Liver (tissue), 9 donors: ENCODE results near the gene ZCWPW1. TPM values are rescaled to one million over a fixed set of nuclear protein-coding genes. Genes with fewer than 3 reads are reported as not detected.

ENCODE experiments used
- DNase-seq: peaks from one replicate; pipeline ENCODE4 v3.0.0-alpha.2; 2017; ENCODE audit warnings: low spot score
- H3K27ac ChIP-seq, 2 donors: one replicate each; pipeline ENCODE4 v1.7.0; 2013; ENCODE audit warnings: inconsistent platforms in 2 of 2, low read length in 2 of 2, control low read depth in 1 of 2, low read depth in 1 of 2, mild to moderate bottlenecking in 1 of 2
- H3K27me3 ChIP-seq, 4 donors: one replicate each; pipeline versions ENCODE4 v1.6.1 to v1.7.0; 2013; ENCODE audit warnings: low read length in 3 of 4, inconsistent platforms in 1 of 4, mild to moderate bottlenecking in 1 of 4, moderate library complexity in 1 of 4; ENCODE audit not compliant: control insufficient read depth in 4 of 4, insufficient read depth in 4 of 4
- H3K36me3 ChIP-seq, 4 donors: one replicate each; pipeline versions ENCODE4 v1.6.1 to v1.7.0; 2013; ENCODE audit warnings: low read length in 3 of 4, mild to moderate bottlenecking in 3 of 4, low read depth in 1 of 4, moderate library complexity in 1 of 4; ENCODE audit not compliant: control insufficient read depth in 4 of 4, insufficient read depth in 3 of 4
- H3K4me1 ChIP-seq, 4 donors: one replicate each; pipeline versions ENCODE4 v1.6.1 to v1.7.0; 2013; ENCODE audit warnings: low read length in 3 of 4, mild to moderate bottlenecking in 3 of 4, moderate library complexity in 1 of 4; ENCODE audit not compliant: control insufficient read depth in 4 of 4, insufficient read depth in 4 of 4
- H3K4me3 ChIP-seq, 3 donors: one replicate each; pipeline versions ENCODE4 v1.6.1 to v1.7.0; 2013; ENCODE audit warnings: low read length in 3 of 3, control low read depth in 1 of 3, low read depth in 1 of 3, mild to moderate bottlenecking in 1 of 3
- H3K9ac ChIP-seq, 2 donors: one replicate each; pipeline ENCODE4 v1.7.0; 2013; ENCODE audit warnings: low read length in 2 of 2, mild to moderate bottlenecking in 2 of 2, moderate library complexity in 2 of 2, control low read depth in 1 of 2, low read depth in 1 of 2
- H3K9me3 ChIP-seq, 4 donors: one replicate each; pipeline versions ENCODE4 v1.6.1 to v1.7.0; 2013; ENCODE audit warnings: low read length in 3 of 4; ENCODE audit not compliant: control insufficient read depth in 4 of 4
- EGR1 ChIP-seq, 2 donors: IDR thresholded peaks; 2 replicates each; pipeline ENCODE4 v1.6.1; 2016 to 2018; ENCODE audit warnings: antibody characterized with exemption in 2 of 2, low read depth in 2 of 2
- FOXA1 ChIP-seq: IDR thresholded peaks from 2 replicates; pipeline ENCODE4 v1.6.1; 2016; ENCODE audit warnings: antibody characterized with exemption
- FOXA2 ChIP-seq: IDR thresholded peaks from 2 replicates; pipeline ENCODE4 v1.6.1; 2016; ENCODE audit warnings: antibody characterized with exemption
- GABPA ChIP-seq, 2 donors: IDR thresholded peaks in 1 of 2; conservative IDR thresholded peaks in 1 of 2; 2 replicates each; pipeline ENCODE4 v1.6.1; 2016; ENCODE audit warnings: antibody characterized with exemption in 2 of 2, mild to moderate bottlenecking in 1 of 2, moderate library complexity in 1 of 2
- HNF4A ChIP-seq, 2 donors: conservative IDR thresholded peaks; 2 replicates each; pipeline ENCODE4 v1.6.1; 2016; ENCODE audit warnings: antibody characterized with exemption in 2 of 2, mild to moderate bottlenecking in 2 of 2
- HNF4G ChIP-seq: IDR thresholded peaks from 2 replicates; pipeline ENCODE4 v1.6.1; 2016; ENCODE audit warnings: antibody characterized with exemption
- JUND ChIP-seq, 2 donors: IDR thresholded peaks; 2 replicates each; pipeline ENCODE4 v1.6.1; 2016; ENCODE audit warnings: antibody characterized with exemption in 2 of 2
- MAX ChIP-seq: IDR thresholded peaks from 2 replicates; pipeline ENCODE4 v1.6.1; 2016; ENCODE audit warnings: antibody characterized with exemption
- NR2F2 ChIP-seq: IDR thresholded peaks from 2 replicates; pipeline ENCODE4 v1.6.1; 2016; ENCODE audit warnings: antibody characterized with exemption
- RAD21 ChIP-seq, 2 donors: IDR thresholded peaks; 2 replicates each; pipeline ENCODE4 v1.6.1; 2016; ENCODE audit warnings: antibody characterized with exemption in 2 of 2, mild to moderate bottlenecking in 2 of 2
- REST ChIP-seq: IDR thresholded peaks from 2 replicates; pipeline ENCODE4 v1.6.1; 2016; ENCODE audit warnings: antibody characterized with exemption, mild to moderate bottlenecking
- RXRA ChIP-seq, 2 donors: IDR thresholded peaks; 2 replicates each; pipeline ENCODE4 v1.6.1; 2017 to 2018; ENCODE audit warnings: antibody characterized with exemption in 2 of 2, mild to moderate bottlenecking in 1 of 2
- SP1 ChIP-seq: IDR thresholded peaks from 2 replicates; pipeline ENCODE4 v1.6.1; 2018; ENCODE audit warnings: antibody characterized with exemption, mild to moderate bottlenecking
- TAF1 ChIP-seq: conservative IDR thresholded peaks from 2 replicates; pipeline ENCODE4 v1.6.1; 2016; ENCODE audit warnings: antibody characterized with exemption, mild to moderate bottlenecking
- YY1 ChIP-seq: IDR thresholded peaks from 2 replicates; pipeline ENCODE4 v1.6.1; 2016; ENCODE audit warnings: antibody characterized with exemption, mild to moderate bottlenecking
- ZBTB33 ChIP-seq: IDR thresholded peaks from 2 replicates; pipeline ENCODE4 v1.6.1; 2016; ENCODE audit warnings: antibody characterized with exemption
- WGBS: extraction: QIAGEN DNeasy Blood & Tissue Kit; methylation state at CpG from one replicate; pipeline ENCODE4 v1.1.7; 2013; 5-methylcytosine and 5-hydroxymethylcytosine counted together
- polyA plus RNA-seq, 2 donors: library from polyadenylated mRNA; stranded (reverse) in 1 of 2; unstranded in 1 of 2; fragments of 200-250 nt in 1 of 2; fragments of >200 nt in 1 of 2; fragmentation: Nextera tagmentation in 1 of 2; extraction: Ambion mirVana in 1 of 2; gene quantifications; one replicate each; pipeline versions ENCODE4 v1.2.1 to v1.2.3, GENCODE V29; 2013 to 2015
- total RNA-seq, 2 donors: library from RNA; depleted of rRNA; stranded (reverse); fragments of >200 nt; gene quantifications; one replicate each; pipeline ENCODE4 v1.2.3, GENCODE V29; 2014
- TF ChIP-seq, protein P1 (sequence below): fragments of 150-350 bp; IDR thresholded peaks from 2 replicates; pipeline ENCODE4 v1.5.1; 2017; ENCODE audit warnings: improper control_type of control experiment, low read depth, low read length; ENCODE audit not compliant: missing input control
- TF ChIP-seq, protein P2 (sequence below): IDR thresholded peaks from 2 replicates; pipeline ENCODE4 v1.6.1; 2016; ENCODE audit warnings: antibody characterized with exemption
- donor health status: healthy.
- donor health status: healthy.
- donor health status: healthy.
- donor health status: healthy.
- donor health status: healthy.

The ZCWPW1 gene
- total and polyA plus RNA-seq, 4 donors: 1.4 to 3.3 (median 2.8) TPM

- 76% methylated on average over 2 of the region's 2 CpGs for WGBS
- Histone ChIP-seq H3K4me3 (no peak overlapping the region), H3K9ac (no peak overlapping the region), H3K9me3 (no peaks in the 10 kb centered on the region), H3K36me3 (peaks cover 0 to 7% (median 0%) of the 10 kb centered on the region in 4 donors), H3K4me1 (no peaks in the 10 kb centered on the region), H3K27me3 (no peaks in the 10 kb centered on the region), H3K27ac (no peak overlapping the region)
- DNase-seq: no peak
- TF ChIP-seq RXRA (IDR thresholded peaks at IDR 0.05) (no peak), HNF4A (conservative IDR thresholded peaks at IDR 0.05) (no peak), SP1 (no peak), JUND (IDR thresholded peaks at IDR 0.05) (no peak), RAD21 (IDR thresholded peaks at IDR 0.05) (no peak), FOXA2 (no peak), HNF4G (no peak), YY1 (no peak), EGR1 (IDR thresholded peaks at IDR 0.05; ENCODE audit: low read depth in 2 of 2) (no peak), MAX (no peak), TAF1 (no peak), REST (no peak)
- TF ChIP-seq, protein P1, sequence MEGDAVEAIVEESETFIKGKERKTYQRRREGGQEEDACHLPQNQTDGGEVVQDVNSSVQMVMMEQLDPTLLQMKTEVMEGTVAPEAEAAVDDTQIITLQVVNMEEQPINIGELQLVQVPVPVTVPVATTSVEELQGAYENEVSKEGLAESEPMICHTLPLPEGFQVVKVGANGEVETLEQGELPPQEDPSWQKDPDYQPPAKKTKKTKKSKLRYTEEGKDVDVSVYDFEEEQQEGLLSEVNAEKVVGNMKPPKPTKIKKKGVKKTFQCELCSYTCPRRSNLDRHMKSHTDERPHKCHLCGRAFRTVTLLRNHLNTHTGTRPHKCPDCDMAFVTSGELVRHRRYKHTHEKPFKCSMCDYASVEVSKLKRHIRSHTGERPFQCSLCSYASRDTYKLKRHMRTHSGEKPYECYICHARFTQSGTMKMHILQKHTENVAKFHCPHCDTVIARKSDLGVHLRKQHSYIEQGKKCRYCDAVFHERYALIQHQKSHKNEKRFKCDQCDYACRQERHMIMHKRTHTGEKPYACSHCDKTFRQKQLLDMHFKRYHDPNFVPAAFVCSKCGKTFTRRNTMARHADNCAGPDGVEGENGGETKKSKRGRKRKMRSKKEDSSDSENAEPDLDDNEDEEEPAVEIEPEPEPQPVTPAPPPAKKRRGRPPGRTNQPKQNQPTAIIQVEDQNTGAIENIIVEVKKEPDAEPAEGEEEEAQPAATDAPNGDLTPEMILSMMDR: no peak
- TF ChIP-seq, protein P2, sequence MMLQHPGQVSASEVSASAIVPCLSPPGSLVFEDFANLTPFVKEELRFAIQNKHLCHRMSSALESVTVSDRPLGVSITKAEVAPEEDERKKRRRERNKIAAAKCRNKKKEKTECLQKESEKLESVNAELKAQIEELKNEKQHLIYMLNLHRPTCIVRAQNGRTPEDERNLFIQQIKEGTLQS: no peak
These were observed 30.3 kb downstream of the ZCWPW1 start for GRCh38 chr7:100398239-100398638.

- peaks cover 0 to 7% (median 0%) of the 10 kb centered on the region in 4 donors for H3K36me3 ChIP-seq
- H3K4me1 ChIP-seq: no peaks in the 10 kb centered on the region
- DNase-seq: no peak
- no peak for TF ChIP-seq SP1
- TF ChIP-seq YY1: no peak
- TF ChIP-seq ZBTB33: no peak
- no peak for TF ChIP-seq NR2F2
- TF ChIP-seq FOXA1: no peak
- TF ChIP-seq HNF4G: no peak
- no peak for TF ChIP-seq GABPA (IDR thresholded peaks at IDR 0.05 in 1 of 2, conservative IDR thresholded peaks at IDR 0.05 in 1 of 2)
- TF ChIP-seq RAD21 (IDR thresholded peaks at IDR 0.05): no peak
- H3K9ac ChIP-seq: no peak overlapping the region
- H3K27me3 ChIP-seq: no peaks in the 10 kb centered on the region
- no peak overlapping the region for H3K27ac ChIP-seq
- H3K4me3 ChIP-seq: no peak overlapping the region
- no peaks in the 10 kb centered on the region for H3K9me3 ChIP-seq
- 74% methylated on average over 13 of the region's 13 CpGs for WGBS
These were observed 31.0 kb downstream of the ZCWPW1 start for GRCh38 chr7:100397315-100398081.
